SJCRH30 (cell line): ENCODE data around the gene SLC27A4. TPM values are rescaled to one million over a fixed set of nuclear protein-coding genes. Genes with fewer than 3 reads are reported as not detected.

Experiments
- DNase-seq, 2 experiments: peaks; one replicate each; pipeline ENCODE4 v3.0.0-alpha.2; 2015 to 2020
- H3K27ac ChIP-seq: fragments of 250-450 bp; sonication (Bioruptor Pico); 2 replicates; pipeline ENCODE4 v1.5.1; 2020; ENCODE audit warnings: mild to moderate bottlenecking, moderate library complexity
- H3K27me3 ChIP-seq: fragments of 250-450 bp; sonication (Bioruptor Pico); 2 replicates; pipeline ENCODE4 v1.5.1; 2020; ENCODE audit warnings: mild to moderate bottlenecking, moderate library complexity
- H3K36me3 ChIP-seq: fragments of 250-450 bp; sonication (Bioruptor Pico); 2 replicates; pipeline ENCODE4 v1.5.1; 2020; ENCODE audit warnings: mild to moderate bottlenecking, moderate library complexity
- H3K4me1 ChIP-seq: fragments of 250-450 bp; sonication (Bioruptor Pico); 2 replicates; pipeline ENCODE4 v1.5.1; 2020; ENCODE audit warnings: mild to moderate bottlenecking, moderate library complexity
- H3K4me3 ChIP-seq: fragments of 250-450 bp; sonication (Bioruptor Pico); 2 replicates; pipeline ENCODE4 v1.5.1; 2020; ENCODE audit warnings: mild to moderate bottlenecking, moderate library complexity
- H3K9me3 ChIP-seq: fragments of 250-450 bp; sonication (Bioruptor Pico); replicated peaks from 2 replicates; pipeline ENCODE4 v1.5.1; 2020; ENCODE audit warnings: mild to moderate bottlenecking, moderate library complexity
- total RNA-seq: library from RNA; depleted of rRNA; stranded (reverse); fragments of >200 nt; shearing (Covaris generic); gene quantifications from 2 replicates; pipeline ENCODE4 v1.2.3, GENCODE V29; 2014

Gene SLC27A4
- total RNA-seq, 1 experiment from 2014 or later = 28.0 TPM

DNA sequence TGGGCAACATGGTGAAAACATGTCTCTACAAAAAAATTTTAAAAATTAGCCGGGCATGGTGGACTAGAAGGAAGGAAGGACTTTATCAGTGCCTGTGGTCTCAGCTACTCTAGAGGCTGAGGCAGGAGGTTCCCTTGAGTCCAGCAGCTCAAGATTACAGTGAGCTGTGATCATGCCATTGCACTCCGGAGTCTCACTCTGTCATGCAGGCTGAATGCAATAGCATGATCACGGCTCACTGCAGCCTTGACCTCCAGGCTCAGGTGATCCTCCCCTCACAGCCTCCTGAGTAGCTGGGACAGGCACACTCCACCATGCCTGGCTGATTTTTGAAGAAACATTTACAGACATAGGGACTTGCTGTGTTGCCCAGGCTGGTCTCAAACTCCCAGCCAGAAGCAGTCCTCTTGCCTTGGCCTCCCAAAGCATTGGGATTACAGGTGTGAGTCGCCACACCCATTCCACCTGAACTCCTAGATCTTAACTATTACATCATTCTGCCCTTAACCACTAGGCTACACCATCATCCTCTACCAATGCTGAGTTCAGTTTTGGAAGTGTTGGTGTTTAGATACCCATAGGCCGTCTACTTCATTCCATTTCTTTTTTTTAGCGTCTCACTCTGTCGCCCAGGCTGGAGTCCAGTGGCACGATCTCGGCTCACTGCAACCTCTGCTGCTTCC lies 28.8 kb downstream of the SLC27A4 start:
- Histone ChIP-seq H3K4me1 (peaks cover 4% of the 10 kb centered on the region; the same call in 1 of the 2 replicates), H3K4me3 (no peak overlapping the region), H3K27me3 (no peaks in the 10 kb centered on the region), H3K27ac (no peak overlapping the region), H3K36me3 (0 out of 2 replicates have a peak, but pooled peaks cover 3% of the 10 kb centered on the region), H3K9me3 (no peaks in the 10 kb centered on the region)
- no peak for DNase-seq

DNA sequence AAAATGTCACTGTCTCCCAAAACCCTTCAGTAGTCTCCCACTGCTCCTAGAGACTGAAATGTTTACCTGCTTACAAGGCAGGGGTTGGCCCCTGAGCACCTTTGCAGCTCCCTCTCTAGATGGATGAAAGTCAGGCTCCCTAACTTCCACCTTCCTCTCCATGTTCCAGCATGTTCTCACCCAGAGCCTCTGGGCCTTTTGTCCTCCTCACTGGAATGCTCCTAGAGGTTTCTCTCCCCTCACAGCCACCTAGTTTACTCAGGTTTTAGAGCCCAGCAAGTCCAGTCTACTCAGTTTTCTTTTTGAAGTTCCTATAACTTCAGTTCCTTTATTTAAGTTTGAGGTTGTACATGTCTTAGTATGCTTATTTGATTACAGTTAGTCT lies 30.0 kb downstream of the SLC27A4 start:
- H3K27me3 ChIP-seq = no peaks in the 10 kb centered on the region
- peak overlapping the region; percentile 87 for H3K4me3 ChIP-seq
- H3K9me3 ChIP-seq = no peaks in the 10 kb centered on the region
- peak overlapping the region; percentile 88 for H3K27ac ChIP-seq
- DNase-seq = no peak
- H3K36me3 ChIP-seq = 0 out of 2 replicates have a peak, but pooled peaks cover 3% of the 10 kb centered on the region
- peaks cover 2% of the 10 kb centered on the region; the same call in 1 of the 2 replicates for H3K4me1 ChIP-seq

DNA sequence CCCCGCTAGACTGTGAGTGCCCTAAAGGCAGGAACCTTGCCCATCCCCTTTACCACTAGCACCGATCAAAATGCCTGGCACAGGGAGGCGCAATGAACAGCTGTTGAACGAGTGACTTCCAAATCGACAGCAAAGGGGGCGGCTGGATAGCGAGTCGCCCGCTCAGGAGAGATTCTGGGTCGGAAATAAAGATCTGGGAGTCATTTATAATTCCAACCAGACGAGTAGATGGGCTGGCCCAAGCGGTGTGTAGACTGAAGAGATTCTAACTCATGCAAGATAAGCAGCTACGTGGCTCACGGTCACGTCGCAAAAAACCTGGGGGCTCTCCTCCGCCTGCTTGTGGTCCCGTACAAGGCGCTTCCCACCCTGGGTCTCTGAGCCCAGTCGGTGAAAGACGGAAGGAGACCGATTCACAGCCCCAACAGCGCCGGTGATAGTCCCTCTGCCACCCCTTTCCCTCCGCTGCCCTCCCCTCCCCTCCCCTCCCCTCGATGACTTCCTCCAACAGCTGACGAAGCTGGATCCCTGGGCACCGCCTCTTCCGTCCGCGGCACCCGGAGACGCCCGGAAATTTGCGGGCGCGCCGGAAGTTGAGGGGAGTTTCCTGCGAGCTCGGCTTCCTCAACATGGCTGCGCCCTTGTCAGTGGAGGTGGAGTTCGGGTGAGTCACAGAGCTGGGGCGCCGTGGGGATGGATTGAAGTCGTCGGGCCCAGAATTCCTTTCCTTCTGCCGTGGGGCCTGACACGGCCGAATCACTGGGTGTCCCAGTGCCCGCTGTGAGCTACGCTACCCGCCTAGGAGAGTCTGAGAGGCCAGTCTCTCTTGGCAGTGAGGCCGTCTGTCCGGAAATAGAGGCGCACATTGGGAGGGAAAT lies 30.7 kb downstream of the SLC27A4 start, which contains the start of gene URM1:
Gene URM1 (plus strand): TSS at position 623 of the 878 bp plus-strand sequence. CDS start 7 bp downstream, at position 630.
- H3K36me3 ChIP-seq = 0 out of 2 replicates have a peak, but pooled peaks cover 3% of the 10 kb centered on the region
- H3K4me3 ChIP-seq = peak within 1 kb of the TSS; percentile 87
- no peaks in the 10 kb centered on the region for H3K27me3 ChIP-seq
- DNase-seq = peak; percentile 96 to 97
- H3K27ac ChIP-seq = peak within 1 kb of the TSS; percentile 88
- no peaks in the 10 kb centered on the region for H3K9me3 ChIP-seq
- no peaks in the 10 kb centered on the region for H3K4me1 ChIP-seq

DNA sequence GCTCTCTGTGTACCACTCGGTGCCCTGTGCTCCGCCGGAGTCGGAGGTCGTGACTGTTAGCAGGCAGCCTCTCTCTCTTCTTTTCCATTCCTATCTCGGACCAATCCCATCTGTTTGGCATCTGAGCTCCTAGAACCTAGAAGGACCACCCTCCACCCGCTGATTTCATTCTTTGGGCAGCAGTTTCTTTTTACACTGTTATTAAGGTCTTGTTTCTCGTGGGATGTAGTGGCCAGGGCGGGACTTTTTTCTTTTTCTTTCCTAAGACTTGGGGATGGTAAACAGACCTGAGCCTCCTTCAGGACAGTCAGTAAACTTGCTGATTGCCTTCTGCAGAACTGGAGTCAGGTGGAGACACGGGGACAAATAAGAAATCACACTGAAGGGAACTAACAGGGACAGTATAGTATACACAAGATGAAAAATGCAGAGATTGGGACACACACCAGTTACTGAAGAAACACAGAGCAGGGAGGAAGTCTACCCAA lies 31.3 kb downstream of the SLC27A4 start:
- H3K4me1 ChIP-seq = no peaks in the 10 kb centered on the region
- no peak for DNase-seq
- no peaks in the 10 kb centered on the region for H3K9me3 ChIP-seq
- no peaks in the 10 kb centered on the region for H3K27me3 ChIP-seq
- peaks cover 3% of the 10 kb centered on the region; the same call in 1 of the 2 replicates for H3K36me3 ChIP-seq
- peak overlapping the region; percentile 87 for H3K4me3 ChIP-seq
- H3K27ac ChIP-seq = peak overlapping the region; percentile 88

DNA sequence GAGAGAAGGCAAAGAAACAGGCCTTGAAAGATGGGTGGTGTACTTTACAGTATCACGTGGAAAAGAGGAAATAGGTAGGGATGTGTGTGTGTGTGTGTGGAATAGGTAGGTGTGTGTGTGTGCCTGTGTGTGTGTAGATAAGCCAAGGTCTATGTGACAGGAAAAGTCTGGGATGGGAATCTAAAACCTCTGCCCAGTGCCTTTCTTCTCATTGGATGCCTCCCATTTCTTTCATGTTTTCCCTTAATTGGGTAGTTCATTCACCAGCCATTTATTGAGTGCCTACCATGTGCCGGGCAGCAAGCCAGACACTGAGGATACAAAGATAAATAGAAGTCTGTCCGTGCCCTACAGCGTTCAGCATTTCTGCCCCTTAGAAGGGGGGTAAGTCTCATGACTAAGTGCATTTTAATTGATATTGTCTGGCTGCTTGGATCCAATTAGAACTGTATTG lies 31.9 kb downstream of the SLC27A4 start:
- H3K4me3 ChIP-seq = peak overlapping the region; percentile 87
- DNase-seq = no peak
- H3K36me3 ChIP-seq = peaks cover 3% of the 10 kb centered on the region; the same call in 1 of the 2 replicates
- H3K27ac ChIP-seq = no peak overlapping the region
- H3K27me3 ChIP-seq = no peaks in the 10 kb centered on the region
- no peaks in the 10 kb centered on the region for H3K9me3 ChIP-seq
- H3K4me1 ChIP-seq = no peaks in the 10 kb centered on the region

DNA sequence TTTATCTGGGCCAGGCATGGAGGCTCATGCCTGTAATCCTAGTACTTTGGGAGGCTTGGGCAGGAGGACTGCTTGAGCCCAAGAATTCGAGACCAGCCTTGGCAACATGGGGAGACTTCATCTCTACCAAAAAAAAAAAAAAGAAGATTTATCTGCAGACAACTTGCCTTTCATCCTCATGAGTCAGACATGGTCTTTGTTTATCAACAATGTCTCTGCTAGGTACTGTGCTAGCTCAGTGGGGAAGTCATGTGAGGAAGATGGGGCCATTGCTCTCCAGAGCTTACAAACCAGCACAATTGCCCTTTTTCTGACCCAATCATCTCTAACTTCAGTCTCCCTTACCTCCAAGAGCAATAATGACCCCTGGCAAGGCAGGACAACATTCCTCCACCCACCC lies 32.5 kb downstream of the SLC27A4 start:
- Histone ChIP-seq H3K4me3 (no peak overlapping the region), H3K27ac (no peak overlapping the region), H3K9me3 (no peaks in the 10 kb centered on the region), H3K36me3 (peaks cover 6% of the 10 kb centered on the region), H3K4me1 (no peaks in the 10 kb centered on the region), H3K27me3 (no peaks in the 10 kb centered on the region)
- DNase-seq = no peak

DNA sequence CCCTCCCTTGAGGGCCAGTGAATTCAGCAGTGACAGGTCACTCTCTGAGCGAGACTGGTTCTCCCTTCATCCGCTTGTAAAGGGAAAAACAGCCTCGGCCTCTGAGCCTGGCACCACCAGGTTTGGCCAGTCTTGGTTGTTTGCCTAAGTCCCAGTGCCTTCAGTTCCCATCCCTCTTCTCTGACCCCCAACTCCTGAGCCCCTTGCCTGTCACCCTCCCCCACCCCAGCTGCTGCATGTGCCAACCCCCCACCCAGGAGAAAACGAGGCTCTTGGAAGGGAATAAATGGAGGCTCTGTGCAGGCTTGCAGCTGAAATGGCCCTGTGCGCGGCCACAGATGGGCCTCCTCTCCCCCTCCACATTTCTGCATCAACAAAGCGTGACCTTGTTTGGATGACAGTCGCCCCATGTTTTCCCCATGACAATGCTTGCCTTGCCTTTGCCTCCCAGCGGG lies 33.9 kb downstream of the SLC27A4 start:
- DNase-seq = no peak
- Histone ChIP-seq H3K9me3 (no peaks in the 10 kb centered on the region), H3K4me1 (no peaks in the 10 kb centered on the region; the same call in 1 of the 2 replicates), H3K36me3 (peaks cover 19% of the 10 kb centered on the region), H3K27ac (no peak overlapping the region), H3K4me3 (no peak overlapping the region), H3K27me3 (no peaks in the 10 kb centered on the region)

DNA sequence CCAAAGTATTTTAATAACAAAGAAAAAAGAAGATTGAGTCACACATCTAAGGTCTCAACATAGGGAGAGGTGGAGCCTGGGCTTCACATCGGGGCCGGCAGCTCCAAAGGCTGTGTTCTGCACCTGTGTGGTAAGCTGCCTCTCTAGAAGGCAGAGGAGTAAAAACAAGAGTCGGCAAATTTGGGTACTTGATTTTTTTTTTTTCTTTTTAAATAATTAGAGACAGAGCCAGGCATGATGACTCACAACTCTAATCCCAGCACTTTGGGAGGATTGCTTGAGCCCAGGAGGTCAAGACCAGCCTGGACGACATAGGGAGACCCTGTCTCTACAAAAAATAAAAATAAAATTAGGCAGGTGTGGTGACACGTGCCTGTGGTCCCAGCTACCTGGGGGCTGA lies 35.5 kb downstream of the SLC27A4 start:
- no peak for DNase-seq
- Histone ChIP-seq H3K36me3 (peaks cover 22% of the 10 kb centered on the region), H3K4me1 (no peaks in the 10 kb centered on the region; the same call in 1 of the 2 replicates), H3K27ac (no peak overlapping the region), H3K27me3 (no peaks in the 10 kb centered on the region), H3K4me3 (no peak overlapping the region), H3K9me3 (no peaks in the 10 kb centered on the region)

DNA sequence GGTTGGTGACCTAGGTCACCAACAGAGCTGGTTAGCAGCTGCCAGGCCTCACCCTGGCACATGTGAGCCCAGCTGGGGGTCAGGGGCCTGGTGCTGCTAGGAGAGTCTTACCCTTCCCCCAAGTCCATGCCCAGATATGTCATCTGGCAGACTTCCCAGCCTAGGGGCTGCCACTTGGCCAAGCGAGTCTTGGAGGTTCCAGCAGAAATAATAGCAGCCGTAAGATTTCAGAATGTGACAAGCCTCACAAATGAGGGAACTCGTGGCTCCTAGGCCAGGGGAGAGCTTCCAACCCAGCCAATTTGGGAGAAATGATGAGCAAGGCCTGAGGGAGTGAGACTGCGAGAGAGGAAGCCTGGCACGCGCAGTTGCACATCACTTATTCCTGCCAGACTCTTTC lies 41.9 kb downstream of the SLC27A4 start:
- Histone ChIP-seq H3K36me3 (peaks cover 29% of the 10 kb centered on the region), H3K9me3 (no peaks in the 10 kb centered on the region), H3K4me3 (no peak overlapping the region), H3K4me1 (no peaks in the 10 kb centered on the region; the same call in 1 of the 2 replicates), H3K27me3 (no peaks in the 10 kb centered on the region), H3K27ac (no peak overlapping the region)
- no peak for DNase-seq

DNA sequence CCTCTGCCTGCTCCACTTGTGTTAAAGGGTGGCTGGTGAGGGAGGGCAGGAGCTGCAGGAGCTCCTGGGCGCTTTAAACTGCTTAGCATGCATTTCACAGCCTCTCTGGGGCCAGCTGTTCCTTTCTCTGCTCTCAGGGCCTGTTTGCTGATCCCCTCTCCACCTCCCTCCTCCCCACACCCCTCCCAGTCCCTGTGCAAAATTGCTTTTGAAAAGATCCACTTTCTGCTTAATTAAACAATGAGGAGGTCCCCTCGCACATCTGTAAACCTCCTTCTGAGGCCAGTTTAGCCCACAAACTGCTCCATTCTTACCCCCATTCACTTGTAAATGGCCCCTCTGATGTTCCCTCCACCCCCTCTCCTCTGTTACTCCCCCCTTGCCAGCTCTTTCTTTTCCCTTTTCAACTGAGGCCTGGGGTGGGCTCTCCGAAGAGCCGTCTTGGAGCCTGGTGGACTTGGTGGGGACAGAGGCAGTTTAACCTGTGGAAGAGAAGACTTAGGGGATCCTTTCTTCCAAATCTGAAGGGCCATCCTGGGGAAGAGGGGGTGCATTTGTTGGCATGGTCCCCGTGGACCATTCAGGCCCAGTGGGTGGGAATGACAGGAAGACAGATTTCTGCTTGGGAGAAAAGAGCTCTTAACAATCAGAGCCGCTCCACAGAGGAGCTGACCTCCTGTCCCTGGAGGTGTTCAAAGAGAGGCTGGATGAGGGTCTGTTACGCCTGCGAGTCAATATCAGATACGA lies 42.9 kb downstream of the SLC27A4 start:
- no peak overlapping the region for H3K27ac ChIP-seq

DNA sequence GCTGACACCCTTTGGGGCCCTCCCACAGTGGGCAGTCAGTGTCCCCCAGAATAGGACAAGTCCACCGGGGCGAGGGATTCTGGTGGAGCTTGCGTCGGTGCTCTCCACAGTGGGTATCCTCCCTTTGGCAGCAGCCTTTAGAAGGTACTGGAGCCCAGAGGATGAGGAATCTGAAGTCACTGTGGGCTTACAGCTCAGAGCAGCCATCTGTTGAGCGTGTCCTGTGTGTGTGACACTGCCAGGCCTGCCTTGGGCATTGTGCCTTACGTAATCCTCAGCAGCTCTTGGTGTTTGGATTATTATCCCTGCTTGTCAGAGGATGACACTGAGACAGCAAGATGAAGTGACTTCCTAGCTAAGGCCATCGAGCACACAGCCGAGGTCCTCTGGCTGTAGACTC lies 43.5 kb downstream of the SLC27A4 start:
- Histone ChIP-seq H3K9me3 (no peaks in the 10 kb centered on the region), H3K4me3 (no peak overlapping the region), H3K4me1 (no peaks in the 10 kb centered on the region), H3K36me3 (peaks cover 28% of the 10 kb centered on the region), H3K27me3 (no peaks in the 10 kb centered on the region), H3K27ac (no peak overlapping the region)
- no peak for DNase-seq

More for the DNA sequence above, 42.9 kb downstream of the SLC27A4 start:
- peak; percentile 50 to 52 for DNase-seq
- Histone ChIP-seq H3K4me3 (no peak overlapping the region), H3K9me3 (no peaks in the 10 kb centered on the region), H3K4me1 (no peaks in the 10 kb centered on the region; the same call in 1 of the 2 replicates), H3K36me3 (peaks cover 29% of the 10 kb centered on the region), H3K27me3 (no peaks in the 10 kb centered on the region)

DNA sequence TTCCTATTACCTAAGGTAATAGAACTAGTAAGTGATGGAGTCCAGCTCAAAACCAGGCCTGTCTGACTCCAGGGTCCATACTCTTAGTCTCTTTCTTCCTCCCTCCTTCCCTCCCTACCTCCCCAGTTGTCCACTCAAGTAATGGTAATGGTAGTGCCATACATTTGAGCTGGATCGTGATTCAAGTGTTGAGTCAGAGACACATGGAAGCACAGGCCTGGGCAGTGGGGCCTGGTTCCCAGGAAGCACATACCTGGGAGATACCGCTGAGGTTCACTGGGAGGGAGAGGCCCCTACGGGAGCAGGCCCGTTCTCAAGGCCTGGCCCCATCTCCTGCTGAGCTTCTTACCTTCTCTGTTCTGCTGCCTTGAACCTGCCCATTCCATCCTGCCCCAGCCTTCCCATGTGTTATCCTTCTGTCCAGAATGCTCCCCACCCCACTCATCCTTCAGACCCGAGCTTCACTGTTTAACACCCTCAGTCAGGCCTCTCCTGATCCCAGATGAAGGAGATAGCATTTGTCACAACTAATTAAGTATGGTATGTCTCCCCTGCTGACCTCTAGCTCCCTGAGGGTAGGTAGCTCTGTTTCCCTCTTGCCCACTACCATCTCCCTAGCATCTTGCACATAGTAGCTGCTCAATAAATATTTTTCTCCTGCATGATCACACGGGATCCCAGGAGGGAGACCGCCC lies 44.6 kb downstream of the SLC27A4 start:
- H3K9me3 ChIP-seq = no peaks in the 10 kb centered on the region
- H3K4me3 ChIP-seq = no peak overlapping the region
- DNase-seq = no peak
- peaks cover 31% of the 10 kb centered on the region for H3K36me3 ChIP-seq
- H3K4me1 ChIP-seq = no peaks in the 10 kb centered on the region
- no peaks in the 10 kb centered on the region for H3K27me3 ChIP-seq
- no peak overlapping the region for H3K27ac ChIP-seq

DNA sequence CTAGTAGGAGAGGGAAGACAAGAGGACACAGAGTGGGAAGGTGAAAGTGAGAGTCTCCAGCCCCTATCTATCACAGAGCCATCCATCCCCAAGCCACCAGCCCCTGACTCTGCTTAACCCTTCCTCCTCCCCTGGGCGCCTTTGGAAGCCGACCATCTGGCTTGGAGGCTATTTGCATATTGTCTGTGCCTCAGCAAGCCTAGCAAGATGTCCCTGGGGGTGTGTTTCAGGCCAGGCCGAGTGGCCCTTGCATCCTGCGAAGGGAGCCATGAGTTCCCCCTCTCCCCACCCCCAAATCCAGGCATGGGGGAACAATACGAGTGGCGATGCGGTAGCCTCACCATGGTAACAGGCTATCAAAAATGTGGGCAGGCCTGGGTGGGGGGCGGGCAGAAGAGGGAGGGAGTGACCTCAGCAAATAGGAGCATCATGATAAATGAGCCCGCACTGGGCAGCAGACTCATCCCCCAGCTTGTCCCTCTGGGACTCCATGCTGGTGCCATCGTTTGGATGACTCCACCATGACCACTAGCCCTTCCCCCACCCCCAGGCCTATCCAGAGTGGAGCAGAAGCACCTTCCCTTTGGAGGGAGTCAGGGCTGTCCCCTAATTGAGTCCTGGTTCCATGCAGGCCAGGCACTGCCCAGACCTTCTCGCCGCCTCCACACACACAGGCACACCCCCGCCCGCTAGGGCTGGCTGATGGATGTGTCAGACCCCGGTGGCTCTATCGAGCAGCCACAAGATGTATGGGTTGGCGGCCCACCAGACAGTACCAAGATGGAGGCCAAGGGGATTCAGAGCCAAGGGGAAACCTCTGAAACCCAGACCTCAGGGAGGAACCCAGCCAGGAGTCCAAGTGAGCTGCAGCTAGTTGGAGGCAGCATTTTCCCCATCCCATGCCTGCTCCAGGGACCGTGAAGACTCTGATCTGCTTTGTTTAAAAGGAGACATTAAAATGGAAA lies 45.5 kb downstream of the SLC27A4 start:
- no peak overlapping the region for H3K27ac ChIP-seq
- H3K4me3 ChIP-seq = no peak overlapping the region
- DNase-seq = no peak
- H3K4me1 ChIP-seq = no peaks in the 10 kb centered on the region
- peaks cover 31% of the 10 kb centered on the region for H3K36me3 ChIP-seq
- H3K9me3 ChIP-seq = no peaks in the 10 kb centered on the region
- H3K27me3 ChIP-seq = no peaks in the 10 kb centered on the region
